ENCODE measurements around the gene SWAP70.

GRCh38 chr11:9780929-9781328, 117.1 kb downstream of the SWAP70 start:
- no peak for TF ChIP-seq CTCF (IDR thresholded peaks at IDR 0.05 in 2 of 3, conservative IDR thresholded peaks at IDR 0.05 in 1 of 3; ENCODE audit: insufficient read depth in 2 of 3, low read depth in 1 of 3, low read length in 3 of 3)
- no peak for TF ChIP-seq FOXJ3 (CRISPR knock-in tag; IDR thresholded peaks at IDR 0.05)
- TF ChIP-seq RUNX1 (IDR thresholded peaks at IDR 0.05; ENCODE audit: low read depth) = no peak
- no peak for TF ChIP-seq FUS (optimal IDR thresholded peaks at IDR 0.05; ENCODE audit: low read depth, low read length)
- no peak for TF ChIP-seq ZSCAN29 (IDR thresholded peaks at IDR 0.05)
- no peak for TF ChIP-seq RAD51 (IDR thresholded peaks at IDR 0.05; ENCODE audit: borderline replicate concordance, low read depth)
- TF ChIP-seq PCBP2 (IDR thresholded peaks at IDR 0.05; ENCODE audit: low read depth, low read length, poor library complexity, severe bottlenecking) = no peak
- TF ChIP-seq ARID2 (IDR thresholded peaks at IDR 0.05) = no peak
- TF ChIP-seq MAX (CRISPR knock-in tag; IDR thresholded peaks at IDR 0.05) = no peak
- TF ChIP-seq GMEB1 (CRISPR knock-in tag; IDR thresholded peaks at IDR 0.05) = no peak
- TF ChIP-seq NFYB (IDR thresholded peaks at IDR 0.05; ENCODE audit: extremely low read depth, insufficient read length) = no peak
- TF ChIP-seq HCFC1 (IDR thresholded peaks at IDR 0.05; ENCODE audit: low read depth, low read length) = no peak
- TF ChIP-seq BCOR (IDR thresholded peaks at IDR 0.05) = no peak
- TF ChIP-seq POLR2AphosphoS5 (IDR thresholded peaks at IDR 0.05; ENCODE audit: control insufficient read depth, insufficient read depth, low read depth, low read length) = no peak

All from K562 (cell line).